OCI-LY7 (cell line): ENCODE results near the gene FGF11. TPM values are rescaled to one million over a fixed set of nuclear protein-coding genes. Genes with fewer than 3 reads are reported as not detected.

Experiments used
- BruUV-seq: library from RNA; stranded (reverse); fragments of 400-500 nt; replicated peaks from 2 replicates; lab custom pipeline; 2021; lab: Mats Ljungman, UMichigan
- CTCF ChIA-PET: fragments of 300-600 bp; sonication (Branson Sonifier 250); formaldehyde crosslinking; loops from one replicate; lab custom pipeline; 2022; ENCODE audit warnings: antibody characterized with exemption; ENCODE audit not compliant: unreplicated experiment; lab: Charles Lee
- POLR2A ChIA-PET: fragments of 300-600 bp; sonication (Branson Sonifier 250); formaldehyde crosslinking; loops from one replicate; lab custom pipeline; 2022; ENCODE audit warnings: antibody characterized with exemption; lab: Charles Lee
- DNase-seq: peaks from one replicate; pipeline ENCODE4 v3.0.0-alpha.2; 2015; ENCODE audit warnings: low spot score
- H2AFZ ChIP-seq: fragments of 200-600 bp; sonication (generic), shearing (Covaris generic); 2 replicates; pipeline ENCODE4 v1.6.1; 2014; ENCODE audit warnings: mild to moderate bottlenecking, antibody characterized with exemption, low read length, moderate library complexity
- H3K27ac ChIP-seq: fragments of 200-600 bp; sonication (generic); 2 replicates; pipeline ENCODE4 v1.5.1; 2014; ENCODE audit warnings: mixed run types, low read depth, mild to moderate bottlenecking, moderate library complexity, low read length, inconsistent platforms; ENCODE audit not compliant: poor library complexity, severe bottlenecking
- H3K36me3 ChIP-seq: fragments of 200-600 bp; sonication (generic); 2 replicates; pipeline ENCODE4 v1.6.1; 2014; ENCODE audit warnings: mild to moderate bottlenecking, antibody characterized with exemption, low read length, moderate library complexity, mixed read lengths; ENCODE audit not compliant: insufficient read depth
- H3K4me1 ChIP-seq: fragments of 200-600 bp; sonication (generic); 2 replicates; pipeline ENCODE4 v1.5.1; 2014; ENCODE audit warnings: mild to moderate bottlenecking, low read length; ENCODE audit not compliant: insufficient read depth, poor library complexity, severe bottlenecking
- H3K4me2 ChIP-seq: fragments of 200-600 bp; sonication (generic); 2 replicates; pipeline ENCODE4 v1.6.1; 2014; ENCODE audit warnings: mild to moderate bottlenecking, low read length
- H3K4me3 ChIP-seq: fragments of 200-600 bp; sonication (generic); 2 replicates; pipeline ENCODE4 v1.5.1; 2014; ENCODE audit warnings: mild to moderate bottlenecking, low read depth, low read length; ENCODE audit not compliant: poor library complexity, severe bottlenecking
- H3K79me2 ChIP-seq: fragments of 200-600 bp; sonication (generic); 2 replicates; pipeline ENCODE4 v1.6.1; 2016; ENCODE audit warnings: low read depth, mild to moderate bottlenecking, low read length, moderate library complexity, mixed read lengths; ENCODE audit not compliant: insufficient read depth
- H3K9me2 ChIP-seq: fragments of 200-600 bp; sonication (generic); 2 replicates; pipeline ENCODE4 v1.6.1; 2016; ENCODE audit warnings: mild to moderate bottlenecking, low read length, mixed read lengths; ENCODE audit not compliant: insufficient read depth
- H3K9me3 ChIP-seq: fragments of 200-600 bp; sonication (generic); 2 replicates; pipeline ENCODE4 v1.6.1; 2014; ENCODE audit warnings: mild to moderate bottlenecking, mixed run types, low read length, mixed read lengths
- H4K20me1 ChIP-seq: fragments of 200-600 bp; sonication (generic); 2 replicates; pipeline ENCODE4 v1.6.1; 2014; ENCODE audit warnings: mild to moderate bottlenecking, antibody characterized with exemption, low read length, moderate library complexity, mixed read lengths; ENCODE audit not compliant: insufficient read depth
- CTCF ChIP-seq: fragments of 200-600 bp; sonication (generic); conservative IDR thresholded peaks from 2 replicates; pipeline ENCODE4 v1.5.1; 2014; ENCODE audit warnings: mild to moderate bottlenecking, antibody characterized with exemption, low read length, moderate library complexity, mixed read lengths
- EZH2phosphoT487 ChIP-seq: fragments of 200-600 bp; sonication (generic); IDR thresholded peaks from 2 replicates; pipeline ENCODE4 v1.6.1; 2018; ENCODE audit warnings: low read depth, borderline replicate concordance, mild to moderate bottlenecking, mixed run types, antibody characterized with exemption, low read length, moderate library complexity, mixed read lengths
- intact Hi-C: fragments of 100-400 bp; cut with micrococcal nuclease; formaldehyde crosslinking; loops from one replicate; pipeline ENCODE4 v1.10.0; 2022; ENCODE audit not compliant: unreplicated experiment
- total RNA-seq, 2 experiments: library from RNA; depleted of rRNA in 1 of 2; stranded (reverse); fragments of >200 nt in 1 of 2; shearing (Covaris generic) in 1 of 2; gene quantifications; 2 replicates each; pipeline ENCODE4 v1.2.3, GENCODE V29; 2014 to 2022

FGF11 gene
- total RNA-seq, 2 experiments from 2014 or later, result 1.3 to 11.0 TPM

DNA sequence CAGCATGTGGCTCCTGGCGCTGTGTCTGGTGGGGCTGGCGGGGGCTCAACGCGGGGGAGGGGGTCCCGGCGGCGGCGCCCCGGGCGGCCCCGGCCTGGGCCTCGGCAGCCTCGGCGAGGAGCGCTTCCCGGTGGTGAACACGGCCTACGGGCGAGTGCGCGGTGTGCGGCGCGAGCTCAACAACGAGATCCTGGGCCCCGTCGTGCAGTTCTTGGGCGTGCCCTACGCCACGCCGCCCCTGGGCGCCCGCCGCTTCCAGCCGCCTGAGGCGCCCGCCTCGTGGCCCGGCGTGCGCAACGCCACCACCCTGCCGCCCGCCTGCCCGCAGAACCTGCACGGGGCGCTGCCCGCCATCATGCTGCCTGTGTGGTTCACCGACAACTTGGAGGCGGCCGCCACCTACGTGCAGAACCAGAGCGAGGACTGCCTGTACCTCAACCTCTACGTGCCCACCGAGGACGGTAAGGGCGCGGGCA, 31.0 kb upstream of the FGF11 start:
- DNase-seq, result no peak
- Histone ChIP-seq H3K4me3 (no peak overlapping the region), H3K9me2 (no peaks in the 10 kb centered on the region), H3K9me3 (no peaks in the 10 kb centered on the region), H3K4me1 (peaks cover under 1% of the 10 kb centered on the region), H3K27ac (no peak overlapping the region), H3K4me2 (no peak overlapping the region), H3K36me3 (no peaks in the 10 kb centered on the region), H3K79me2 (no peaks in the 10 kb centered on the region), H2AFZ (no peak overlapping the region), H4K20me1 (no peaks in the 10 kb centered on the region)
- ChIA-PET CTCF (no interaction called here), POLR2A (no interaction called here)
- intact Hi-C loops, result no loop called here
- TF ChIP-seq CTCF, result no peak
- no TSS peak for BruUV-seq

GRCh38 chr17:7408863-7409262, 30.4 kb upstream of the FGF11 start:
- DNase-seq, result no peak
- CTCF ChIA-PET, result no interaction called here

GRCh38 chr17:7409716-7410115, 29.6 kb upstream of the FGF11 start:
- Histone ChIP-seq H4K20me1 (no peaks in the 10 kb centered on the region), H3K79me2 (no peaks in the 10 kb centered on the region), H2AFZ (no peak overlapping the region), H3K9me3 (no peaks in the 10 kb centered on the region), H3K9me2 (no peaks in the 10 kb centered on the region), H3K4me3 (no peak overlapping the region), H3K36me3 (no peaks in the 10 kb centered on the region), H3K27ac (no peak overlapping the region), H3K4me2 (no peak overlapping the region), H3K4me1 (no peaks in the 10 kb centered on the region)
- TF ChIP-seq EZH2phosphoT487 (no peak), CTCF (no peak)
- POLR2A ChIA-PET, result no interaction called here
- DNase-seq, result no peak
- CTCF ChIA-PET, result no interaction called here
- intact Hi-C loops, result no loop called here
- no TSS peak for BruUV-seq

More at GRCh38 chr17:7408863-7409262, 30.4 kb upstream of the FGF11 start:
- H3K9me2 ChIP-seq, result no peaks in the 10 kb centered on the region
- H3K4me1 ChIP-seq, result no peaks in the 10 kb centered on the region
- POLR2A ChIA-PET, result no interaction called here
- H2AFZ ChIP-seq, result no peak overlapping the region
- no peaks in the 10 kb centered on the region for H3K79me2 ChIP-seq
- no peak overlapping the region for H3K27ac ChIP-seq
- H3K36me3 ChIP-seq, result no peaks in the 10 kb centered on the region
- H3K4me2 ChIP-seq, result no peak overlapping the region
- no peaks in the 10 kb centered on the region for H3K9me3 ChIP-seq
- TF ChIP-seq EZH2phosphoT487 (no peak), CTCF (no peak)
- intact Hi-C loops, result no loop called here
- H4K20me1 ChIP-seq, result no peaks in the 10 kb centered on the region
- H3K4me3 ChIP-seq, result no peak overlapping the region
- no TSS peak for BruUV-seq
